Measurements from ENCODE around the gene TRAPPC6A.

DNA sequence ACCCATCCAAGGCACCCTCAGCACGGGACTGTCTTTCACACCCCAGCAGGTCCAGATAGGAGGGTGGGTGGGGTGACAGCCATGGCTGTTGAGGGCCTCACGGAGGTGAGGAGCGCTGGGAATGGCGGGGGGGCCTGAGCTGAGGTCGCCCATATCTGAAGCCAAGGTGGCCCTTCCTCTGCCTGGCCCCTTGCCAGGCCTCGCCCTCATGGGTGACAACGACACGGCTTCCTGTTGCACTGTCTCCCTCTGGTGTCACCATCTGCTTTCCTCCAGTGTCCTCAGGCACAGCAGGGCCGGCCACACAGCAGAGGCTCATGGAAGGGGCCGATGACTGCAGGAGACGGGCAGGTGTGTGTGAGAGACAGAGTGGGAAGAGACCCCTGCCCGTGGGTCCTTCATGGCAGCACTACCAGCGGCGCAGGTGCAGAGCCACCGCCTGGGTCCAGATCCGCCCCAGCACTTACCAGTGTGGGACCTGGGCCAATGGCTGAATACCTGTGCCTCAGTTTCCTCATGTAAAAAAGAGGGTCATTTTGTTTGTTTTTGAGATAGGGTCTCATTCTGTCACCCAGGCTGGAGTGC is 9.2 kb downstream of the TRAPPC6A start:
- TF ChIP-seq POLR2AphosphoS5 (IDR thresholded peaks at IDR 0.05; ENCODE audit: low read depth, low read length): no peak
- TF ChIP-seq POLR2A (IDR thresholded peaks at IDR 0.05; ENCODE audit: low read depth, low read length): no peak
- no peak for TF ChIP-seq TAF1 (IDR thresholded peaks at IDR 0.05; ENCODE audit: borderline replicate concordance, low read depth, low read length)

Measured in GM12892 (cell line).